ENCODE measurements around the gene AP3B1. TPM values are rescaled to one million over a fixed set of nuclear protein-coding genes. Genes with fewer than 3 reads are reported as not detected.
A peak's percentile ranks its signal among the peaks of the same experiment; 100 is the strongest.

AP3B1 gene
- total and polyA plus RNA-seq, 12 donors: 20.0 to 28.3 (median 23.4) TPM

DNA sequence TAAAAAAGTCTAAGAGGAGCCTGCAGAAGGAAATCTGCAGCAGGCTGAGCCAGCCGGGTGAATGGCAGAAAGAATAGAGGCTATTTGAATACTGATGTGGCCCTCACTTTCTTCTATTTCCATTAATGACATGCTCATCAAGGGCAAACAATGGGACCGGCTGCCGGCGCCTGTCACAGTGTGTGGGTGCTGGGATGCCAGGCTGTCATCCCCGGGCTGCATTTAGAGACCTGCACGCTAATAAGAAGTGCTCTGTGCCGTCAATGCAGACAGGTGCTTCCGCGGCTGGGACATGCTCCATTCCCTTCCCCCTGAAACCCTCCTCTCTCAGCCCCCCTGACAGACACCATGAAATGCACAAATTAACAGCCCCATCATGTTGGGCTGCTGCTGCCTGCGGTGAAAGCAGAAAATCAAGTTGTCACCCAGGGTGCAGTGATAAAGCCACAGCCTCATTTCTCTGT lies 300.6 kb downstream of the AP3B1 start:
- H3K4me3 ChIP-seq: no peak overlapping the region
- peaks cover 0 to 12% (median 0%) of the 10 kb centered on the region in 9 donors for H3K36me3 ChIP-seq
- ATAC-seq (peak in 1 of 8 donors; percentile 7), DNase-seq (no peak)
- intact Hi-C loops (cut with DNase I): no loop called here
- WGBS, 2 donors: 78% methylated on average over 10 of the region's 10 CpGs
- H3K9me3 ChIP-seq: no peaks in the 10 kb centered on the region
- TF ChIP-seq, protein P1, sequence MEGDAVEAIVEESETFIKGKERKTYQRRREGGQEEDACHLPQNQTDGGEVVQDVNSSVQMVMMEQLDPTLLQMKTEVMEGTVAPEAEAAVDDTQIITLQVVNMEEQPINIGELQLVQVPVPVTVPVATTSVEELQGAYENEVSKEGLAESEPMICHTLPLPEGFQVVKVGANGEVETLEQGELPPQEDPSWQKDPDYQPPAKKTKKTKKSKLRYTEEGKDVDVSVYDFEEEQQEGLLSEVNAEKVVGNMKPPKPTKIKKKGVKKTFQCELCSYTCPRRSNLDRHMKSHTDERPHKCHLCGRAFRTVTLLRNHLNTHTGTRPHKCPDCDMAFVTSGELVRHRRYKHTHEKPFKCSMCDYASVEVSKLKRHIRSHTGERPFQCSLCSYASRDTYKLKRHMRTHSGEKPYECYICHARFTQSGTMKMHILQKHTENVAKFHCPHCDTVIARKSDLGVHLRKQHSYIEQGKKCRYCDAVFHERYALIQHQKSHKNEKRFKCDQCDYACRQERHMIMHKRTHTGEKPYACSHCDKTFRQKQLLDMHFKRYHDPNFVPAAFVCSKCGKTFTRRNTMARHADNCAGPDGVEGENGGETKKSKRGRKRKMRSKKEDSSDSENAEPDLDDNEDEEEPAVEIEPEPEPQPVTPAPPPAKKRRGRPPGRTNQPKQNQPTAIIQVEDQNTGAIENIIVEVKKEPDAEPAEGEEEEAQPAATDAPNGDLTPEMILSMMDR (IDR thresholded peaks at IDR 0.05): no peak
- no peak overlapping the region for H3K27ac ChIP-seq
- H3K4me1 ChIP-seq: peaks cover 0 to 10% (median 0%) of the 10 kb centered on the region in 9 donors
- H3K27me3 ChIP-seq: no peaks in the 10 kb centered on the region

DNA sequence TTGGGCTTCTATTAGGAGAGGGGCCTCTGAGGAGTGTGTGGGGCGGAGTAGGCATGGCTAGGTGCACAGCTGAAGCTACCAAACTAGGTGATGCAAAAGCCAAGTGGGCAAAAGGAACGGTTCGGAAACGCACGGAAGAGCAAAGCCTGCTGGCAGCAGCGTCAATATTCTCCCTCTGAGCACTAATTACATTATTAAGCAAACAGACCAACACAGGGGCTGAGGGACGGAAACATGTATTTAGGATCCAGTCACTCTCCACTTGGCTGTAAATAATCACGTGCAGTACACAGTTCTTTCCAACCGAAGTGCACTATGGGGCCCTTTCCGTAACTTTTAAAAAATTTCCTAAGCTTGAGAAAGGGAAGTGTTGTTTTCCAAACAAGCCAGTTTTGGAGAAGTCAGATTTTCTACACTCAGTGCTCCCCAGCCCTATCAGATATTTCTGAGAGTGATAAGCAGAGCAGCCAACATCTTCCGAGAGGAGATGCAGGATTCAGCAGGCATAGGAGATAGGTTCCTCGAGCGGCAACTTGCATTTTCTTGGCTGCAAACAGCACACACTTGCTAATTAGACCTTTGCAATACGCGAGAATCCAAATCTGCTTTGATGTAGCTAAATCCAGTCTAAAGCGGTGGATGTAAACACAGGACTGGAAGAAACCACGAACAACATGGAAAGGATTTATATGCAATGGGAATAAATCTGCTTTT lies 301.2 kb downstream of the AP3B1 start:
- H3K4me3 ChIP-seq: no peak overlapping the region
- ATAC-seq: no peak
- H3K36me3 ChIP-seq: peaks cover 0 to 7% (median 0%) of the 10 kb centered on the region in 9 donors
- 91 to 93% methylated on average over 17 of the region's 17 CpGs for WGBS, 2 donors
- intact Hi-C loops (cut with DNase I): no loop called here
- peaks cover 0 to 5% (median 0%) of the 10 kb centered on the region in 9 donors for H3K4me1 ChIP-seq
- TF ChIP-seq, protein P1 (IDR thresholded peaks at IDR 0.05): no peak
- no peaks in the 10 kb centered on the region for H3K9me3 ChIP-seq
- H3K27ac ChIP-seq: no peak overlapping the region
- no peaks in the 10 kb centered on the region for H3K27me3 ChIP-seq
- DNase-seq: no peak

DNA sequence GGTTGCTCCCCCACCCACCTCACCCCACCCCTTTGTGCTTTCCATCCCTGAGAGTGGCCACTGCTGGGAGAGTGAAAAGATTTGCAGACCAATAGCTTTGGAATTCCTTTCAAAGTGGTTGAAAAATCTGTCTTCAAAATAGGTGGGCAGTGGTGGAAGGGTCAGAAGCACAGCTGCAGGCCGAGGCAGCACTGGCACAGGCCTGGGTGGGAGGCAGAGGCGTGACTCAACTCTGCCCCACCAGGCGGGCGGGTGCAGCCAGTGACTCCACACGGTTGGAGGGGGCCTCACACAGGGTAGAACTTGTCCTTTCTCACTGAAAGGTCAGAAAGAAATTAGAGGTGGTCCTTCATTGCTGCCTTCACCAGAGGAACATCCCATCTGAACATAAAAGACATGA lies 303.4 kb downstream of the AP3B1 start:
- peaks cover 0 to 7% (median 0%) of the 10 kb centered on the region in 9 donors for H3K36me3 ChIP-seq
- DNase-seq (no peak), ATAC-seq (no peak)
- H3K4me3 ChIP-seq: no peak overlapping the region
- intact Hi-C loops (cut with DNase I): no loop called here
- TF ChIP-seq, protein P1 (IDR thresholded peaks at IDR 0.05): no peak
- H3K4me1 ChIP-seq: no peaks in the 10 kb centered on the region
- no peak overlapping the region for H3K27ac ChIP-seq
- H3K9me3 ChIP-seq: no peaks in the 10 kb centered on the region
- no peaks in the 10 kb centered on the region for H3K27me3 ChIP-seq
- 72 to 83% methylated on average over 5 of the region's 5 CpGs for WGBS, 2 donors

DNA sequence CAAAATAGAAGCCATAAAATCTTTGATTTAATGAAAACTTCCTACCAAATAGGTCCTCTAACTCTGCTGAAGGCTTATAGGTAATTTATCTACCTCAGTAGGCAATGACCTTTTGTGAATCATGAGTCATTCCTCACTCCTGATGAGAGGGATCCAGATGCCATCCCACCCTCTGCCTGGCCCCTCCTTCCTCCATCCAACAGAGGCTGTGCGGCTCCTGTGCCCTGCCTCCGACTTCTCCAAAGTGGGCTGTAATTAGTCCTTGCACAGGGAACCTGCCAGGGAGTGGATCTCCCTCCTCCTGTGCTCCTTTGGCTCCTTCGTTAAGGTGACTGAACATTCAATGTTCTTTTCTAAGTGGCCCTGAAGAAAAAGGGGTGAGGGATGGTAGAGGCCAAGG lies 304.5 kb downstream of the AP3B1 start:
- WGBS, 2 donors: 82 to 84% methylated on average over 3 of the region's 3 CpGs
- Histone ChIP-seq H3K9me3 (no peaks in the 10 kb centered on the region), H3K27ac (no peak overlapping the region), H3K4me3 (no peak overlapping the region), H3K36me3 (peaks cover 0 to 7% (median 0%) of the 10 kb centered on the region in 9 donors), H3K4me1 (no peaks in the 10 kb centered on the region), H3K27me3 (no peaks in the 10 kb centered on the region)
- no peak for DNase-seq
- intact Hi-C loops (cut with DNase I): no loop called here
- TF ChIP-seq, protein P1 (IDR thresholded peaks at IDR 0.05): no peak
- no peak for ATAC-seq
